ENCODE measurements around the gene FARP1.

The FARP1 gene

GRCh38 chr13:98371516-98372023 is 228.7 kb downstream of the FARP1 start:
- no peak for DNase-seq

GRCh38 chr13:98372876-98373275 is 230.0 kb downstream of the FARP1 start:
- DNase-seq: no peak

GRCh38 chr13:98374750-98375149 is 231.9 kb downstream of the FARP1 start:
- DNase-seq: no peak

GRCh38 chr13:98377635-98378378 is 234.9 kb downstream of the FARP1 start:
- no peak for DNase-seq

- no peak for DNase-seq
These were observed 241.8 kb downstream of the FARP1 start for GRCh38 chr13:98384739-98385138.

- no peak for DNase-seq
These were observed 242.7 kb downstream of the FARP1 start for GRCh38 chr13:98385606-98386005.

GRCh38 chr13:98386637-98387036 is 243.7 kb downstream of the FARP1 start:
- no peak for DNase-seq

- DNase-seq: no peak
These were observed 246.4 kb downstream of the FARP1 start for GRCh38 chr13:98389319-98389718.

GRCh38 chr13:98390086-98390715 is 247.3 kb downstream of the FARP1 start:
- DNase-seq: no peak

GRCh38 chr13:98393873-98394272 is 251.0 kb downstream of the FARP1 start:
- no peak for DNase-seq

GRCh38 chr13:98394820-98395510 is 252.1 kb downstream of the FARP1 start:
- no peak for DNase-seq

- no peak for DNase-seq
These were observed 253.3 kb downstream of the FARP1 start for GRCh38 chr13:98396071-98396710.

- DNase-seq: no peak
These were observed 254.3 kb downstream of the FARP1 start for GRCh38 chr13:98397221-98397620.

- DNase-seq: no peak
These were observed 255.0 kb downstream of the FARP1 start for GRCh38 chr13:98397861-98398260.

- DNase-seq: no peak
These were observed 255.7 kb downstream of the FARP1 start for GRCh38 chr13:98398581-98398980.

GRCh38 chr13:98399756-98400155 is 256.9 kb downstream of the FARP1 start:
- no peak for DNase-seq

- no peak for DNase-seq
These were observed 259.0 kb downstream of the FARP1 start for GRCh38 chr13:98401934-98402333.

- DNase-seq: no peak
These were observed 260.2 kb downstream of the FARP1 start for GRCh38 chr13:98403076-98403475.

- no peak for DNase-seq
These were observed 262.2 kb downstream of the FARP1 start for GRCh38 chr13:98405107-98405571.

GRCh38 chr13:98405690-98406344 is 262.9 kb downstream of the FARP1 start:
- DNase-seq: no peak

- DNase-seq: no peak
These were observed 263.5 kb downstream of the FARP1 start for GRCh38 chr13:98406427-98406826.

GRCh38 chr13:98406971-98407370 is 264.1 kb downstream of the FARP1 start:
- no peak for DNase-seq

- DNase-seq: no peak
These were observed 264.7 kb downstream of the FARP1 start for GRCh38 chr13:98407575-98407974.

Measured in activated CD8-positive, alpha-beta memory T cell treated with anti-CD3 and anti-CD28 coated beads for 24 hours (primary cell).